Stimulated activated CD8-positive, alpha-beta memory T cell treated with anti-CD3 and anti-CD28 coated beads, Interleukin-4, amount 100 ng/mL, for 1 hour (primary cell): ENCODE measurements around the gene TDG.
"Not testable (repeated sequence)": the region's sequence is repeated elsewhere in the genome, so short reads cannot be mapped to it uniquely, and the experiment has no call there.

Experiments used
- DNase-seq, 2 donors: peaks; one replicate each; pipeline ENCODE4 v3.0.0-alpha.2; 2020; ENCODE audit warnings: low read depth in 2 of 2, low spot score in 1 of 2

TDG gene

GRCh38 chr12:104012331-104012730 lies 46.7 kb downstream of the TDG start:
- DNase-seq = no peak

DNA sequence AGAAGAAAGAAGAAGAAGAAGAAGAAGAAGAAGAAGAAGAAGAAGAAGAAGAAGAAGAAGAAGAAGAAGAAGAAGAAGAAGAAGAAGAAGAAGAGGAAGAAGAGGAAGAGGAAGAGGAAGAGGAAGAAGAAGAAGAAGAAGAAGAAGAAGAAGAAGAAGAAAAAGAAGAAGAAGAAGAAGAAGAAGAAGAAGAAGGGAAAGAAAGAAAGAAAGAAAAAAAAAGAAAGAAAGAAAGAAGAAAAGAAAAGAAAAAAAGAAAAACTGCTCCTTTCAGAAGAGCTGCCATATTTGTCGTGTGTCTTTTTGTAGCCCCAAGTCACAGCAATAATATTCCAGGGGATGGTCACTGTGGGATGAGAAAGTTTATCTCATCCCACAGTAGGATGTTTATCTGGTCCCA lies 56.2 kb downstream of the TDG start:
- DNase-seq = not testable (repeated sequence)

GRCh38 chr12:104022786-104023185 lies 57.1 kb downstream of the TDG start:
- DNase-seq = no peak

DNA sequence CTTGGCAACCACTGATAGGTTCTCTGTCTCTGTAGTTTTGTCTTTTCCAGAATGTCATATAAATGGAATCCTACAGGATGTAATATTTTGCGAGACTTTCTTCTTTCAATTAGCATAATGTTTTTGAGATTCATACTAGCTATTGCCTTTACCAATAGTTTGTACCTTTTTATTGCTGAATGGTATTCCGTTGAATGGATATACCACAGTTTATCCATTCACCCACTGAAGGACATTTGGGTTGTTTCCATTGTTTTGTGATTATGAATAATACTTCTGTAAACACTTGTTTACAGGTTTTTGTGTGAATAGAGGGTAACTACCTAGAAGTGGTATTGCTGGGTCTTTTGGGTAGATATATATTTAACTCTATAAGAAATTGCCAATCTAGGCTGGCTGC lies 58.0 kb downstream of the TDG start:
- no peak for DNase-seq

- no peak for DNase-seq
These were observed 58.7 kb downstream of the TDG start for GRCh38 chr12:104024348-104024747.

- DNase-seq = no peak
These were observed 60.1 kb downstream of the TDG start for GRCh38 chr12:104025771-104026170.

DNA sequence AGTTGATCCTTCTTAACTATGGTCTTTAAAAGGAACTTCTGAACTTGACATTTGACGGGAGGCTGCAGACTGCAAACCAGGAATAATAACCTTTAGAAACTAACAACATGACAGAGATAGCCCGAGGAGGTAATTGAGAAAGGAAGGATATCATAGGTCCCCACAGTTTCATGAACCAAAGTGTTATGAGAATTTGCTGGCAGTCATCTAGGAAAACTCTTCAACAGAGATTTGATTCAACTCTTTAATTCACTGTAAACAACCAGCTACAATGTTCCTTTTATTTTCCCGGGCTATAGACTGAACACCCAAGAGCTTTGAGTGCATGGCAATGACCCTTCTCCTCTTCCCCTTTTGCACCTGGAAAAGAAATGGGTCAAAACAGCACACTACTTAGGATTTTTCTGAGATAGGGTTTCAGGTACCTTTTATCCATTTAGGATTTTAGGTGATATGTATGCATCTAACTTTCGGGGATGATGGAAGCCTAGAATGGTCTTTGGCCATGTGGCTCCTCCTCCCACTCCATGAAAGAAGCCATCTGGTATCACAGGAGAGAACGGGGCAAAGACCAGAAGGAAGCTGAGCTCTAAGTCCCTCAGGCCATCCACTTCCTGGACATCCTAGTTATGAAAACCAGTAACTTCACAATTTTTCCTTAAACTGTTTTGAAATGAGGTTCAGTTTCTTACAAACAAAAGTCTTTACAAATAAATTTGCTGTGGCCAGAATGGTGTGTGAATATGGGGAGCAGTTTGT lies 61.3 kb downstream of the TDG start:
- DNase-seq = no peak

DNA sequence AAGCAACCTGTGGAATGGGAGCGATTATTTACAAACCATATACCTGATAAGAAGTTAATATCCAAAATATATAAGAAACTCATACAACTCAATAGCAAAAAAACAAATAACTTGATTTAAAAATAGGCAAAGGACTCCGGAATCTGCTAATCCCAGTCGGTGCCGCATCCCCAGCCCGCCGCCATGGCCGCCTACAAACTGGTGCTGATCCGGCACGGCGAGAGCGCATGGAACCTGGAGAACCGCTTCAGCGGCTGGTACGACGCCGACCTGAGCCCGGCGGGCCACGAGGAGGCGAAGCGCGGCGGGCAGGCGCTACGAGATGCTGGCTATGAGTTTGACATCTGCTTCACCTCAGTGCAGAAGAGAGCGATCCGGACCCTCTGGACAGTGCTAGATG lies 64.9 kb downstream of the TDG start:
- not testable (repeated sequence) for DNase-seq

DNA sequence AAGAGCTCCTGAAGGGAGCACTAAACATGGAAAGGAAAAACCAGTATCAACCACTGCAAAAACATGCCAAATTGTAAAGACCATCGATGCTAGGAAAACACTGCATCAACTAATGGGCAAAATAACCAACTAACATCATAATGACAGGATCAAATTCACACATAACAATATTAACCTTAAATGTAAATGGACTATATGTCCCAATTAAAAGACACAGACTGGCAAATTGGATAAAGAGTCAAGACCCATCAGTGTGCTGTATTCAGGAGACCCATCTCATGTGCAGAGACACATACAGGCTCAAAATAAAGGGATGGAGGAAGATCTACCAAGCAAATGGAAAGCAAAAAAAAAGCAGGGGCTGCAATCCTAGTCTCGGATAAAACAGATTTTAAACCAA lies 70.5 kb downstream of the TDG start:
- not testable (repeated sequence) for DNase-seq
